Measurements from ENCODE around the gene CUEDC1.
"Not testable (repeated sequence)": the region's sequence is repeated elsewhere in the genome, so short reads cannot be mapped to it uniquely, and the experiment has no call there.

Gene CUEDC1

GRCh38 chr17:57937492-57937891 lies 17.7 kb downstream of the CUEDC1 start:
- DNase-seq, result no peak

- no peak for DNase-seq
Observed at GRCh38 chr17:57935833-57936807, 19.1 kb downstream of the CUEDC1 start.

- no peak for DNase-seq
Observed at GRCh38 chr17:57931488-57932137, 23.6 kb downstream of the CUEDC1 start.

- no peak for DNase-seq
Observed at GRCh38 chr17:57930239-57930638, 25.0 kb downstream of the CUEDC1 start.

GRCh38 chr17:57929386-57929785 lies 25.8 kb downstream of the CUEDC1 start:
- no peak for DNase-seq

- DNase-seq, result no peak
Observed at GRCh38 chr17:57928928-57929327, 26.3 kb downstream of the CUEDC1 start.

GRCh38 chr17:57927048-57927723 lies 28.0 kb downstream of the CUEDC1 start:
- no peak for DNase-seq

- DNase-seq, result no peak
Observed at GRCh38 chr17:57926723-57927047, 28.5 kb downstream of the CUEDC1 start.

GRCh38 chr17:57925361-57925990 lies 29.7 kb downstream of the CUEDC1 start:
- no peak for DNase-seq

GRCh38 chr17:57924677-57925076 lies 30.5 kb downstream of the CUEDC1 start:
- DNase-seq, result no peak

- no peak for DNase-seq
Observed at GRCh38 chr17:57923182-57923872, 31.9 kb downstream of the CUEDC1 start.

GRCh38 chr17:57922745-57923144 lies 32.5 kb downstream of the CUEDC1 start:
- not testable (repeated sequence) for DNase-seq

- no peak for DNase-seq
Observed at GRCh38 chr17:57920916-57921703, 34.1 kb downstream of the CUEDC1 start.

GRCh38 chr17:57919918-57920317 lies 35.3 kb downstream of the CUEDC1 start:
- DNase-seq, result no peak

- no peak for DNase-seq
Observed at GRCh38 chr17:57918017-57918895, 37.0 kb downstream of the CUEDC1 start.

- peak; percentile 43 for DNase-seq
Observed at GRCh38 chr17:57916925-57917858, 38.0 kb downstream of the CUEDC1 start.

GRCh38 chr17:57915985-57916757 lies 39.0 kb downstream of the CUEDC1 start:
- DNase-seq, result no peak

- no peak for DNase-seq
Observed at GRCh38 chr17:57915544-57915943, 39.7 kb downstream of the CUEDC1 start.

All from suppressor macrophage treated with lipopolysaccharide for 4 hours (primary cell).